ENCODE results near the gene GLB1L2. TPM values are rescaled to one million over a fixed set of nuclear protein-coding genes. Genes with fewer than 3 reads are reported as not detected.

The GLB1L2 gene
- total and polyA plus RNA-seq, 2 donors: 0.46 to 0.47 TPM

DNA sequence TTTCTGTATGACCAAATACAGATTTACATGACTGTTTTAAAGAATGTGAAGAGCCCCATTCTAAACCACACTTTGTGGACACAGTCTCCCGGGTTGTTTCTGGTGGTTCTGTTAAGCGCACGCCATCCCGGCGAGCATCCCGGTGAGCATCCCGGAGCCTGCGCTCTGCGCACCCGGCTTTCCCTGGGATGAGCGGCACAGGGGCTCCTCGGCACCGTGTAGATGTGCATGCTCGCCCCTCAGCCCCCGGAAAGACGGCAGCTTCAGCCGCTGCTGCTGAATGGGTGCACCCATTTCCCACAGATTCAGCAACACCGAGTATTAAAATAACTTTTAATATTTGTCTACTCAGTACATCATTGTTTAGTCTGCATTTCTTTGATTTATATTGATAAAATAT lies 36.0 kb downstream of the GLB1L2 start:
- H3K36me3 ChIP-seq (ENCODE audit: control insufficient read depth in 2 of 2, insufficient read depth in 2 of 2, low read length in 1 of 2): no peaks in the 10 kb centered on the region
- DNase-seq (ENCODE audit: low read depth in 6 of 9, low spot score in 9 of 9): no peak
- no peak overlapping the region for H3K4me3 ChIP-seq (ENCODE audit: low read length in 2 of 2)
- no peak overlapping the region for H3K27ac ChIP-seq (ENCODE audit: low read depth in 1 of 2, low read length in 1 of 2)
- H3K4me1 ChIP-seq (ENCODE audit: control insufficient read depth in 2 of 2, insufficient read depth in 2 of 2, low read length in 2 of 2): peaks cover 0 to 14% of the 10 kb centered on the region in 2 donors
- no peaks in the 10 kb centered on the region for H3K27me3 ChIP-seq (ENCODE audit: control insufficient read depth in 2 of 2, insufficient read depth in 1 of 2, low read length in 1 of 2)
- 93% methylated on average over 18 of the region's 18 CpGs for WGBS
- H3K9me3 ChIP-seq (ENCODE audit: control insufficient read depth in 2 of 2, insufficient read depth in 1 of 2, low read length in 1 of 2): no peaks in the 10 kb centered on the region

DNA sequence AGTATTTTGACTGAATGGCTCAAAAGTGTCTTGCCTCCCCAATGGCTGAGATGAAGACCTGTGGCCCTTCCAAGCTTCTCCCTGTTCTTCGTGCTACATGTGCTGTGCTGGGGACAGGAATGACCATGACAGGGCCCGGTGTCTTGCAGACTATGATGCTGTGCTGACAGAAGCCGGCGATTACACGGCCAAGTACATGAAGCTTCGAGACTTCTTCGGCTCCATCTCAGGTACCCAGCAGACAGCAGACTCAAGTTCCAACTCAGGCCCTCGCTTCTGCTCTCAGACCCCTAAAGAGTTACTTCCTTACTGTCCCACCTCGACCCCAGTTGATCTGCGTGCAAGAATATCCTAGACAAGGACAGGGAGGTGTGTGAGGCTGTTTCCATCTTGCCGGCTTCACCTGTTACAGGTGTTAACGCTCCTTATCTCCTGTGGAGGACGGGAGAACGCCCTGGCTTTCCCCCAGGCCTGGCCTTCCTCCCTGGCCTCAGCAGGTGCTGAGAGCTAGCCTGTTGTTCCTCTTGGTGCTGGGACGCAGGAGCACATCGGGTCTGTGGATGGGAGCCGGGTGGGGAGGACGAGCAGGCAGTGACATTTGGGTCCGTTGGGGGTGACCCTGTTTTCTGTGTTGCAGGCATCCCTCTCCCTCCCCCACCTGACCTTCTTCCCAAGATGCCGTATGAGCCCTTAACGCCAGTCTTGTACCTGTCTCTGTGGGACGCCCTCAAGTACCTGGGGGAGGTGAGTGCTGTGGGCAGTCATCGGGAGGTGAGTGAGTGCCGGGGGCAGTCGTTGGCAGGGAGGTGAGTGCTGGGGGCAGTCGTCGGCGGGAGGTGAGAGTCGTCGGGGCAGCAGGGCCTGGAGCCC lies 38.1 kb downstream of the GLB1L2 start:
- peaks cover 0 to 6% of the 10 kb centered on the region in 2 donors for H3K4me1 ChIP-seq (ENCODE audit: control insufficient read depth in 2 of 2, insufficient read depth in 2 of 2, low read length in 2 of 2)
- no peaks in the 10 kb centered on the region for H3K27me3 ChIP-seq (ENCODE audit: control insufficient read depth in 2 of 2, insufficient read depth in 1 of 2, low read length in 1 of 2)
- 95% methylated on average over 30 of the region's 30 CpGs for WGBS
- no peak overlapping the region for H3K4me3 ChIP-seq (ENCODE audit: low read length in 2 of 2)
- DNase-seq (ENCODE audit: low read depth in 6 of 9, low spot score in 9 of 9): no peak
- H3K9me3 ChIP-seq (ENCODE audit: control insufficient read depth in 2 of 2, insufficient read depth in 1 of 2, low read length in 1 of 2): no peaks in the 10 kb centered on the region
- H3K27ac ChIP-seq (ENCODE audit: low read depth in 1 of 2, low read length in 1 of 2): no peak overlapping the region
- H3K36me3 ChIP-seq (ENCODE audit: control insufficient read depth in 2 of 2, insufficient read depth in 2 of 2, low read length in 1 of 2): no peaks in the 10 kb centered on the region

DNA sequence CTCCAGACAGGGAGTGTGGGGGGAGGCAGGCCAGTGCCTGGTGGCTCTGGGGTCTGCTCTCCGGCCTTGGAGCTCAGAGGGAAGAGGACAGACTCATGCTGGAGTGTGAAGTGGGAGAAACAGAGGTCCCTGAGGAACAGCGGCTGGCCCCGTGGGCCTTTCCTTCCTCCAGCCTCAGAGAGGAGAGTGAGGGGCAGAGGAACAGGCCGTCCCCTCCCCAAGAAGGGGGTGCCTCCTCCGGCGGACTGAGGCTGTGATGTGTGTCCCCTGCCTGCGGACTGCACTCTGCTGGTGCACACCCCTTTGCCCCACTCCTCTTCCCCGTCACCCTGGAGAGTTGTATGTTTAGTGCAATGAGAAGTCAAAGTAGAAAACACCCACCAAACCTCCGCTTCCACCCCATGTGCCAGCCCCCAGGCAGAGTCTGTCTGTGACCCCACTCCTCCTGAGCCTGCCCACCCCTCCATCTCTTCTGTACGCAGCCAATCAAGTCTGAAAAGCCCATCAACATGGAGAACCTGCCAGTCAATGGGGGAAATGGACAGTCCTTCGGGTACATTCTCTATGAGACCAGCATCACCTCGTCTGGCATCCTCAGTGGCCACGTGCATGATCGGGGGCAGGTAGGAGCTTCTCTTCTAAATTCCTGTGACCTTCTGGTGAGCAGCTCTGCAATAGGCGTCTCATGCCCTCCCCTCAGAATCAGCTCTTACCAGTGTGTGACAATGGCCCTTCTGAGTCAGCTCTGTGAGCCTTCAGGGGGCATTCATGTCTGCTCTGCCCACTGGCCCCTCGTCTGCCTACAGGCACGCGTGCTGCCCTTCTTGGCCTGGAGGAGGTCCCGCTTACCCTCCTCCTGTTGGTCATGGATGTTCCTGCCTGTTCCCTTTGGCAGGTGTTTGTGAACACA lies 39.0 kb downstream of the GLB1L2 start:
- 96% methylated on average over 19 of the region's 19 CpGs for WGBS
- H3K27ac ChIP-seq (ENCODE audit: low read depth in 1 of 2, low read length in 1 of 2): no peak overlapping the region

DNA sequence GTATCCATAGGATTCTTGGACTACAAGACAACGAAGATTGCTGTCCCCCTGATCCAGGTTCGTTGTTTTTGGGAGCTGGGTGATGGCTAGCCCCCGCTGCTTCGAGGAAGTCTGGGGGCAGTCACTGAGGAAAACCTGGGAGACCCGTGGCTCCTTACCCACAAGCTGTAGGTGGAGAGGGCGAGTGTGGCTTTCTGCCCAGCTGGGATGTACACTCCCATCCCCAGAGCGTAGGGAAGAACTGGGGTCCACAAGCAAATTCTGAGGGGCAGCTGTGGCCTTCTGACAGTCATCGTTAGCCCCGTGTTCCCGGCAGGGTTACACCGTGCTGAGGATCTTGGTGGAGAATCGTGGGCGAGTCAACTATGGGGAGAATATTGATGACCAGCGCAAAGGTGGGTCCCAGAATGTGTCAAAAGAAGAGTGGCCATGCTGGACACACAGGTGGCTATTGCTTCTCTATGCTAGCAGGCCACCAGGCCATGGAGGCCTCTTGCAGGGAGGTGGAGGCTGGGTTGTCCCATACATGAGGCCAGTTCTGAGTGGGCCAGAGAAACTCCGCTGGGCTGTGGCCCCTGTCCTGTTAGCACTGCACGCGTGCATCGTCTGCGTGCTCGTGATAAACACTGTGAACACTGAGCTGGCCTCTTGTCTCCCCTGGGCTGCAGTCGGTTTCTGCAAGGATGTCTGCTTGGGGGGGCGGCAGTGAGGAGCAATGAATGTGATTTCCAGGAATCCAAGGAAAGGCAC lies 39.8 kb downstream of the GLB1L2 start:
- no peak for DNase-seq (ENCODE audit: low read depth in 6 of 9, low spot score in 9 of 9)
- Histone ChIP-seq H3K27me3 (ENCODE audit: control insufficient read depth in 2 of 2, insufficient read depth in 1 of 2, low read length in 1 of 2) (no peaks in the 10 kb centered on the region), H3K4me3 (ENCODE audit: low read length in 2 of 2) (no peak overlapping the region), H3K4me1 (ENCODE audit: control insufficient read depth in 2 of 2, insufficient read depth in 2 of 2, low read length in 2 of 2) (no peaks in the 10 kb centered on the region), H3K9me3 (ENCODE audit: control insufficient read depth in 2 of 2, insufficient read depth in 1 of 2, low read length in 1 of 2) (no peaks in the 10 kb centered on the region), H3K36me3 (ENCODE audit: control insufficient read depth in 2 of 2, insufficient read depth in 2 of 2, low read length in 1 of 2) (no peaks in the 10 kb centered on the region), H3K27ac (ENCODE audit: low read depth in 1 of 2, low read length in 1 of 2) (no peak overlapping the region)
- WGBS: 96% methylated on average over 22 of the region's 22 CpGs

More for the DNA sequence above, 39.0 kb downstream of the GLB1L2 start:
- no peak for DNase-seq (ENCODE audit: low read depth in 6 of 9, low spot score in 9 of 9)
- Histone ChIP-seq H3K4me1 (ENCODE audit: control insufficient read depth in 2 of 2, insufficient read depth in 2 of 2, low read length in 2 of 2) (no peaks in the 10 kb centered on the region), H3K27me3 (ENCODE audit: control insufficient read depth in 2 of 2, insufficient read depth in 1 of 2, low read length in 1 of 2) (no peaks in the 10 kb centered on the region), H3K9me3 (ENCODE audit: control insufficient read depth in 2 of 2, insufficient read depth in 1 of 2, low read length in 1 of 2) (no peaks in the 10 kb centered on the region), H3K4me3 (ENCODE audit: low read length in 2 of 2) (no peak overlapping the region), H3K36me3 (ENCODE audit: control insufficient read depth in 2 of 2, insufficient read depth in 2 of 2, low read length in 1 of 2) (no peaks in the 10 kb centered on the region)

DNA sequence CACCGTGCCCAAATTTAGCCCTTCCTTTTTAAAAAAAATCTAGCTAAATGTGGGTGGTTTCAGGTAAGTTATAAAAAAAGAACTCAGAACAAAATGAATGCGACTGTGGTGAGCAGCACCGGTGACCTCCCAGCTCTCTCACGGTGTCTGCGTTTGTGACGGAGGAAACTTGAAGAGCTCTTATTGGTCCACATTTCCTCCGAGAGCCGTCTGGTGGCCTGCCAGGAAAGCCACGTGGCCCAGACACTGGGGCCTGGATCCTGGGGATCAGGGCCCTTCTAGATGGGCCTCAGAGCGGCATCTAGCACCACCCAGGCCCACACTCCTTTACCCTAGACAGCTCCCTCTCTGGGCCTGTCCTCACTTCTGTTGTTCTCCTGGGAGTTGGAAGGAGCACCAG lies 40.7 kb downstream of the GLB1L2 start:
- Histone ChIP-seq H3K4me1 (ENCODE audit: control insufficient read depth in 2 of 2, insufficient read depth in 2 of 2, low read length in 2 of 2) (no peaks in the 10 kb centered on the region), H3K27me3 (ENCODE audit: control insufficient read depth in 2 of 2, insufficient read depth in 1 of 2, low read length in 1 of 2) (no peaks in the 10 kb centered on the region), H3K4me3 (ENCODE audit: low read length in 2 of 2) (no peak overlapping the region), H3K36me3 (ENCODE audit: control insufficient read depth in 2 of 2, insufficient read depth in 2 of 2, low read length in 1 of 2) (no peaks in the 10 kb centered on the region), H3K9me3 (ENCODE audit: control insufficient read depth in 2 of 2, insufficient read depth in 1 of 2, low read length in 1 of 2) (no peaks in the 10 kb centered on the region), H3K27ac (ENCODE audit: low read depth in 1 of 2, low read length in 1 of 2) (no peak overlapping the region)
- 91% methylated on average over 10 of the region's 10 CpGs for WGBS
- DNase-seq (ENCODE audit: low read depth in 6 of 9, low spot score in 9 of 9): no peak

DNA sequence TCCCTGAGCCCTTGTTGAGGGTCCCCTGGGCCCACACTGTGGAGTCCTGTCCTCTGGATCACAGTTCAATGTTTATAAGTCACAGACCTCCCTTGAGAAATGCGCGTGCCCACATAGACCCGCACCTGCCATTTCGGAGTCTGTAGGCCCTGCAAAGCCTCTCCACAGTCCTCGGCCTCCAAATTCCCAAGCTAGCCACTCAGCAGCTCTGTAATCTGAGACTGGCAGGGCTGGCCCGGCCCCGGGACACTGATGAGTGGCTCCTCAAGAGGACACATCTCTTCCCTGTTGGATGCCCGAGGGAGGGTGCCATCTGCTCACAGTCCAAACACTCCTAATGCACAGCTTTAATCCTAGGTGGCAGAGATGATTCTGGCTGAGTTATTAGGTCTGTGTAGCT lies 41.2 kb downstream of the GLB1L2 start:
- Histone ChIP-seq H3K4me3 (ENCODE audit: low read length in 2 of 2) (no peak overlapping the region), H3K27ac (ENCODE audit: low read depth in 1 of 2, low read length in 1 of 2) (no peak overlapping the region), H3K4me1 (ENCODE audit: control insufficient read depth in 2 of 2, insufficient read depth in 2 of 2, low read length in 2 of 2) (no peaks in the 10 kb centered on the region), H3K27me3 (ENCODE audit: control insufficient read depth in 2 of 2, insufficient read depth in 1 of 2, low read length in 1 of 2) (no peaks in the 10 kb centered on the region), H3K36me3 (ENCODE audit: control insufficient read depth in 2 of 2, insufficient read depth in 2 of 2, low read length in 1 of 2) (no peaks in the 10 kb centered on the region), H3K9me3 (ENCODE audit: control insufficient read depth in 2 of 2, insufficient read depth in 1 of 2, low read length in 1 of 2) (no peaks in the 10 kb centered on the region)
- 97% methylated on average over 8 of the region's 8 CpGs for WGBS
- DNase-seq (ENCODE audit: low read depth in 6 of 9, low spot score in 9 of 9): no peak

DNA sequence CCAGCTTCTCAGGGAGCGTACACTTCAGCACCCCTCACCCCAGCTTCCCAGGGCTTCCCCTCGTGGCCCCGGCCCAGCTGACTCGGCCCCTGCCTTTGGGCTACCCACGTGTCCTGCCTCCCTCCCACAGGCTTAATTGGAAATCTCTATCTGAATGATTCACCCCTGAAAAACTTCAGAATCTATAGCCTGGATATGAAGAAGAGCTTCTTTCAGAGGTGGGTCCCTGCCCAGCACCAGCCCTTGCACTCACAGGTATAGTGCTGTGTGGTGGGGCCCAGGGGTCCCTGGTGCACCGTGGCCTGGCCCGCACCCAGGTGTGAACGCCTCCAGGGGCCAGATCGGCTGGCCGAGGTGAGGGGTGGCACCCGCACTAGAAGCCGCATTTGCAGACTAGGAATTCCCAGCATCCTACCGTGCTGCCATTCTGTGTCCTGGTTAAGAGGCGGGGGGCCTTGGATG lies 41.8 kb downstream of the GLB1L2 start:
- Histone ChIP-seq H3K4me1 (ENCODE audit: control insufficient read depth in 2 of 2, insufficient read depth in 2 of 2, low read length in 2 of 2) (no peaks in the 10 kb centered on the region), H3K9me3 (ENCODE audit: control insufficient read depth in 2 of 2, insufficient read depth in 1 of 2, low read length in 1 of 2) (no peaks in the 10 kb centered on the region), H3K27me3 (ENCODE audit: control insufficient read depth in 2 of 2, insufficient read depth in 1 of 2, low read length in 1 of 2) (no peaks in the 10 kb centered on the region), H3K36me3 (ENCODE audit: control insufficient read depth in 2 of 2, insufficient read depth in 2 of 2, low read length in 1 of 2) (no peaks in the 10 kb centered on the region), H3K27ac (ENCODE audit: low read depth in 1 of 2, low read length in 1 of 2) (no peak overlapping the region), H3K4me3 (ENCODE audit: low read length in 2 of 2) (no peak overlapping the region)
- no peak for DNase-seq (ENCODE audit: low read depth in 6 of 9, low spot score in 9 of 9)
- 94% methylated on average over 14 of the region's 14 CpGs for WGBS

DNA sequence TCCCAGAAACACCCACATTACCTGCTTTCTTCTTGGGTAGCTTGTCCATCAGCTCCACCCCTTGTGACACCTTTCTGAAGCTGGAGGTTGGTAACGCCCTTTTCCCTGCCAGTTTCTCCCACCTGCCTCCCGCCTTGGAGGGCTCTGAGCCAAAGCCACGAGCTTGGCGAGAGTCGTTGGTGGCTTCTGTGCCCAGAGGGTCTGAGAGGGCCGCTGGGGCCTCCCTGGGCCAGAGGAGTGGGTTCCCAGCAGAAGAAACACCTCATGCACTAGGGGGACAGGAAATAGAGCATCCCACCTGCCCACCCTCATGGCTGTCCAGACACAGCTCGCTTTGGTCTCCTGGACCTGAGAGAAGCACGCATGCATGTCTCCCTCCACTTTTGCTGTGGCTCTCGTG lies 42.4 kb downstream of the GLB1L2 start:
- H3K4me3 ChIP-seq (ENCODE audit: low read length in 2 of 2): no peak overlapping the region
- DNase-seq (ENCODE audit: low read depth in 6 of 9, low spot score in 9 of 9): no peak
- 75% methylated on average over 9 of the region's 9 CpGs for WGBS
- H3K9me3 ChIP-seq (ENCODE audit: control insufficient read depth in 2 of 2, insufficient read depth in 1 of 2, low read length in 1 of 2): no peaks in the 10 kb centered on the region
- no peaks in the 10 kb centered on the region for H3K36me3 ChIP-seq (ENCODE audit: control insufficient read depth in 2 of 2, insufficient read depth in 2 of 2, low read length in 1 of 2)
- no peak overlapping the region for H3K27ac ChIP-seq (ENCODE audit: low read depth in 1 of 2, low read length in 1 of 2)
- no peaks in the 10 kb centered on the region for H3K4me1 ChIP-seq (ENCODE audit: control insufficient read depth in 2 of 2, insufficient read depth in 2 of 2, low read length in 2 of 2)
- no peaks in the 10 kb centered on the region for H3K27me3 ChIP-seq (ENCODE audit: control insufficient read depth in 2 of 2, insufficient read depth in 1 of 2, low read length in 1 of 2)

Measured in thymus (tissue), 11 donors.